WTC11 (cell line): ENCODE results near the gene MFGE8. TPM values are rescaled to one million over a fixed set of nuclear protein-coding genes. Genes with fewer than 3 reads are reported as not detected.
A peak's percentile ranks its signal among the peaks of the same experiment; 100 is the strongest.

ENCODE experiments used
- ATAC-seq: fragments of 200-7000 bp; cut with Tn5 transposase; 2 replicates; pipeline ENCODE4 v1.10.0; 2021; ENCODE audit warnings: mild to moderate bottlenecking, moderate library complexity
- CTCF ChIA-PET: fragments of 300-600 bp; sonication (Branson Sonifier 250); formaldehyde crosslinking; loops from one replicate; lab custom pipeline; 2021; ENCODE audit warnings: antibody characterized with exemption; lab: Charles Lee
- POLR2A ChIA-PET: fragments of 350-600 bp; sonication (Branson Sonifier 250); formaldehyde crosslinking; loops from one replicate; lab custom pipeline; 2021; ENCODE audit warnings: antibody characterized with exemption; lab: Charles Lee
- DNase-seq: peaks from one replicate; pipeline ENCODE4 v3.0.0; 2021; ENCODE audit warnings: low spot score
- H3K27ac Mint-ChIP-seq: 2 replicates; pipeline ENCODE4 v1.8.0; 2021; ENCODE audit warnings: mixed read lengths
- H3K27me3 Mint-ChIP-seq: 2 replicates; pipeline ENCODE4 v1.8.0; 2021; ENCODE audit warnings: low read depth, mild to moderate bottlenecking, moderate library complexity, mixed read lengths
- H3K36me3 Mint-ChIP-seq: 2 replicates; pipeline ENCODE4 v1.8.0; 2021; ENCODE audit warnings: mixed read lengths
- H3K4me1 Mint-ChIP-seq: 2 replicates; pipeline ENCODE4 v1.8.0; 2022; ENCODE audit warnings: mixed read lengths
- H3K4me3 Mint-ChIP-seq: 2 replicates; pipeline ENCODE4 v1.8.0; 2021; ENCODE audit warnings: mild to moderate bottlenecking, moderate library complexity, mixed read lengths
- H3K9me3 Mint-ChIP-seq: 2 replicates; pipeline ENCODE4 v1.8.0; 2021; ENCODE audit warnings: mixed read lengths
- ATF1 ChIP-seq: sonication (generic); formaldehyde crosslinking; IDR thresholded peaks from 2 replicates; pipeline ENCODE4 v1.8.1; 2023; ENCODE audit warnings: mild to moderate bottlenecking, moderate library complexity, missing genetic modification reagents
- ATF6 ChIP-seq: sonication (generic); formaldehyde crosslinking; IDR thresholded peaks from 2 replicates; pipeline ENCODE4 v1.8.1; 2023; ENCODE audit warnings: mild to moderate bottlenecking, missing genetic modification reagents
- CTCF ChIP-seq: fragments of 200-600 bp; IDR thresholded peaks from 2 replicates; pipeline ENCODE4 v1.8.0; 2022; ENCODE audit warnings: antibody characterized with exemption
- E2F4 ChIP-seq: sonication (generic); formaldehyde crosslinking; IDR thresholded peaks from 2 replicates; pipeline ENCODE4 v1.8.1; 2022; ENCODE audit warnings: low read depth, mild to moderate bottlenecking, moderate library complexity, missing genetic modification reagents, borderline replicate concordance
- E2F5 ChIP-seq: sonication (generic); formaldehyde crosslinking; IDR thresholded peaks from 2 replicates; pipeline ENCODE4 v1.8.1; 2022; ENCODE audit warnings: mild to moderate bottlenecking, moderate library complexity, missing genetic modification reagents
- EMX1 ChIP-seq: fragments of 250-450 bp; sonication (Bioruptor Pico); IDR thresholded peaks from 2 replicates; pipeline ENCODE4 v1.8.0; 2021; ENCODE audit warnings: mild to moderate bottlenecking
- NFATC4 ChIP-seq: fragments of 250-450 bp; sonication (Bioruptor Pico); IDR thresholded peaks from 2 replicates; pipeline ENCODE4 v1.9.0; 2021; ENCODE audit warnings: mild to moderate bottlenecking
- NR2C2 ChIP-seq: sonication (generic); formaldehyde crosslinking; IDR thresholded peaks from 2 replicates; pipeline ENCODE4 v1.8.0; 2022; ENCODE audit warnings: mild to moderate bottlenecking, missing genetic modification reagents
- SMAD3 ChIP-seq: sonication (generic); formaldehyde crosslinking; IDR thresholded peaks from 2 replicates; pipeline ENCODE4 v1.8.0; 2022; ENCODE audit warnings: missing genetic modification reagents, mild to moderate bottlenecking, borderline replicate concordance
- STAT6 ChIP-seq: sonication (generic); formaldehyde crosslinking; conservative IDR thresholded peaks from 2 replicates; pipeline ENCODE4 v1.8.1; 2023; ENCODE audit warnings: mild to moderate bottlenecking, low read depth, missing genetic modification reagents, moderate library complexity
- TCF7 ChIP-seq: sonication (generic); formaldehyde crosslinking; IDR thresholded peaks from 2 replicates; pipeline ENCODE4 v1.8.0; 2022; ENCODE audit warnings: mild to moderate bottlenecking, low read depth, missing genetic modification reagents, moderate library complexity
- TEAD1 ChIP-seq: sonication (generic); formaldehyde crosslinking; IDR thresholded peaks from 2 replicates; pipeline ENCODE4 v1.8.0; 2022; ENCODE audit warnings: mild to moderate bottlenecking, missing genetic modification reagents
- USF2 ChIP-seq: sonication (generic); formaldehyde crosslinking; IDR thresholded peaks from 2 replicates; pipeline ENCODE4 v1.8.1; 2023; ENCODE audit warnings: mild to moderate bottlenecking, missing genetic modification reagents, moderate library complexity
- ZBTB21 ChIP-seq: sonication (generic); formaldehyde crosslinking; IDR thresholded peaks from 2 replicates; pipeline ENCODE4 v1.8.1; 2023; ENCODE audit warnings: mild to moderate bottlenecking, missing genetic modification reagents, borderline replicate concordance
- ZBTB43 ChIP-seq: sonication (generic); formaldehyde crosslinking; IDR thresholded peaks from 2 replicates; pipeline ENCODE4 v1.8.1; 2023; ENCODE audit warnings: mild to moderate bottlenecking, missing genetic modification reagents
- ZNF121 ChIP-seq: sonication (generic); formaldehyde crosslinking; IDR thresholded peaks from 2 replicates; pipeline ENCODE4 v1.8.0; 2023; ENCODE audit warnings: missing genetic modification reagents
- ZNF263 ChIP-seq: sonication (generic); formaldehyde crosslinking; IDR thresholded peaks from 2 replicates; pipeline ENCODE4 v1.8.1; 2022; ENCODE audit warnings: low read depth, mild to moderate bottlenecking, moderate library complexity, missing genetic modification reagents
- ZNF317 ChIP-seq: sonication (generic); formaldehyde crosslinking; IDR thresholded peaks from 2 replicates; pipeline ENCODE4 v1.8.1; 2023; ENCODE audit warnings: low read depth, mild to moderate bottlenecking, moderate library complexity, missing genetic modification reagents, borderline replicate concordance
- ZNF423 ChIP-seq: fragments of 250-450 bp; sonication (Bioruptor Pico); IDR thresholded peaks from 2 replicates; pipeline ENCODE4 v2.1.2; 2022; ENCODE audit warnings: mild to moderate bottlenecking, moderate library complexity
- ZNF512 ChIP-seq: sonication (generic); formaldehyde crosslinking; IDR thresholded peaks from 2 replicates; pipeline ENCODE4 v1.8.1; 2022; ENCODE audit warnings: missing genetic modification reagents, borderline replicate concordance
- total RNA-seq: library from RNA; stranded (reverse); gene quantifications from 3 replicates; pipeline ENCODE4 v1.2.3, GENCODE V29; 2021

Gene MFGE8
- total RNA-seq, 1 experiment from 2014 or later: 719 TPM

- TF ChIP-seq STAT6 (CRISPR knock-in tag): no peak
- no peak for TF ChIP-seq ATF1
- TF ChIP-seq NR2C2 (CRISPR knock-in tag): no peak
- TF ChIP-seq E2F5: no peak
Observed at GRCh38 chr15:88917760-88918159, 4.6 kb upstream of the MFGE8 start (continued).

- no peaks in the 10 kb centered on the region for H3K27me3 Mint-ChIP-seq
- H3K9me3 Mint-ChIP-seq: peaks cover 3% of the 10 kb centered on the region; the same call in 1 of the 2 replicates
- CTCF ChIA-PET: interaction anchor here (3.6 kb wide), 1 partner anchor 11 kb away, joined by 18 read pairs; no protein-coding TSS in a partner anchor
- DNase-seq (no peak), ATAC-seq (no peak)
- H3K4me3 Mint-ChIP-seq: no peak overlapping the region
- peaks cover 29% of the 10 kb centered on the region for H3K4me1 Mint-ChIP-seq
- POLR2A ChIA-PET: interaction anchor here (0.7 kb wide), 1 partner anchor 89 kb away, joined by 4 read pairs; no protein-coding TSS in a partner anchor
- no peak for TF ChIP-seq SMAD3
- TF ChIP-seq TEAD1 (CRISPR knock-in tag): no peak
- no peak for TF ChIP-seq NFATC4
- TF ChIP-seq ATF6 (CRISPR knock-in tag): no peak
- TF ChIP-seq ZBTB43 (CRISPR knock-in tag): no peak
- no peak for TF ChIP-seq E2F4 (CRISPR knock-in tag)
- TF ChIP-seq ZNF423 (CRISPR knock-in tag): no peak
- no peak for TF ChIP-seq ZNF121 (CRISPR knock-in tag)
- no peak for TF ChIP-seq ZNF263 (CRISPR knock-in tag)
- no peak for TF ChIP-seq ZNF512
- H3K27ac Mint-ChIP-seq: no peak overlapping the region
- H3K36me3 Mint-ChIP-seq: peaks cover 16% of the 10 kb centered on the region
Observed at GRCh38 chr15:88915354-88915753, 2.2 kb upstream of the MFGE8 start.

- POLR2A ChIA-PET: interaction anchor here (0.6 to 3.4 kb wide), 6 partner anchors 9 to 175 kb away, joined by 3 to 17 read pairs (median 4); partner anchors contain the start of gene ABHD2
- Mint-ChIP-seq H3K4me1 (peaks cover 41% of the 10 kb centered on the region), H3K4me3 (peak overlapping the region; percentile 85), H3K36me3 (peaks cover 32% of the 10 kb centered on the region), H3K27ac (peak overlapping the region; percentile 93; the same call in 1 of the 2 replicates), H3K27me3 (no peaks in the 10 kb centered on the region), H3K9me3 (peaks cover 3% of the 10 kb centered on the region; the same call in 1 of the 2 replicates)
- DNase-seq: no peak
- no peak for ATAC-seq
- CTCF ChIA-PET: interaction anchor here (1.1 to 3.6 kb wide), 2 partner anchors 9 to 90 kb away, joined by 3 to 18 read pairs; no protein-coding TSS in a partner anchor
- TF ChIP-seq ZNF317 (CRISPR knock-in tag) (no peak), EMX1 (CRISPR knock-in tag) (no peak), TCF7 (CRISPR knock-in tag) (no peak), ZBTB43 (CRISPR knock-in tag) (no peak), ZBTB21 (CRISPR knock-in tag) (no peak), USF2 (no peak), CTCF (no peak)
Observed at GRCh38 chr15:88913850-88914169, 631 bp upstream of the MFGE8 start.
